ENCODE data around the gene USP22.

DNA sequence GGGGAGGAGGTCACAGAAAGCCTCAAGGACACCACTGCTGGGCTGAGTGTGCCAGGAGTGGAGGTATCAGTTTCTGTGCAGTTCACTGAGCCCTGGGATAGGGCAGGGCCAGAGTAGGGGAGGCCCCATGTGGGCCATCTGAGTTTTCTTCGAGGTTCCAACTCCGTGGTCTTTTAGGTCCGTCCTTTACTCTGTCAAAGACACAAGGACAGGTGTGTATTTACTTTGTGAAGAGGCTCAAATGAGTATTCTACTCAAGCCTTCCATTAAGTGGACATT, 59.5 kb downstream of the USP22 start:
- no peak for TF ChIP-seq CTCF (conservative IDR thresholded peaks at IDR 0.05 in 1 of 2, IDR thresholded peaks at IDR 0.05 in 1 of 2; ENCODE audit: low read depth in 1 of 2, low read length in 2 of 2)
- TF ChIP-seq EZH2 (IDR thresholded peaks at IDR 0.05; ENCODE audit: low read length, missing control alignments) = no peak
